ENCODE data around the gene KRT1. TPM values are rescaled to one million over a fixed set of nuclear protein-coding genes. Genes with fewer than 3 reads are reported as not detected.

Gene KRT1
- total RNA-seq, 1 donor from 2014 or later, result not detected

DNA sequence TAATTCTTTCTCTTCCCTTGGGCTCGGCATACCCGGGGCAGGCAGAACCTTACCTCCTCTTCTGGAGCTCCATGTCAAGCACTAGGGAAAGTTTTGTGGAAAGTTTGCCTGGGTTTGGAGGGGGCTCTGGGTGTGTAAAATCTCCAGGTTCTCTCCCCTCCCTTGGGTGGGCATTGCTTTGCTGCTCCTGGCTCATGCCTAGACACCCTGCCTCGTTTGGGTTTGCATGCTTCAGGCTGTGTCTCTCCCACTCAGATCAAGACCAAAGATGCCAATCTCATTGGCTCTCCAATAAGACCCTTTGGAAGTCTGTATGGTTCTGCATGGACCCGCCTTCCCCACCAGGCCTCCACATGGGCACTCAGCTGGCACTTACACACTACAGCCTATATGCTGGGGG, 22.0 kb downstream of the KRT1 start:
- H3K27me3 ChIP-seq (ENCODE audit: low read depth), result peaks cover 36% of the 10 kb centered on the region
- TF ChIP-seq, protein P1, sequence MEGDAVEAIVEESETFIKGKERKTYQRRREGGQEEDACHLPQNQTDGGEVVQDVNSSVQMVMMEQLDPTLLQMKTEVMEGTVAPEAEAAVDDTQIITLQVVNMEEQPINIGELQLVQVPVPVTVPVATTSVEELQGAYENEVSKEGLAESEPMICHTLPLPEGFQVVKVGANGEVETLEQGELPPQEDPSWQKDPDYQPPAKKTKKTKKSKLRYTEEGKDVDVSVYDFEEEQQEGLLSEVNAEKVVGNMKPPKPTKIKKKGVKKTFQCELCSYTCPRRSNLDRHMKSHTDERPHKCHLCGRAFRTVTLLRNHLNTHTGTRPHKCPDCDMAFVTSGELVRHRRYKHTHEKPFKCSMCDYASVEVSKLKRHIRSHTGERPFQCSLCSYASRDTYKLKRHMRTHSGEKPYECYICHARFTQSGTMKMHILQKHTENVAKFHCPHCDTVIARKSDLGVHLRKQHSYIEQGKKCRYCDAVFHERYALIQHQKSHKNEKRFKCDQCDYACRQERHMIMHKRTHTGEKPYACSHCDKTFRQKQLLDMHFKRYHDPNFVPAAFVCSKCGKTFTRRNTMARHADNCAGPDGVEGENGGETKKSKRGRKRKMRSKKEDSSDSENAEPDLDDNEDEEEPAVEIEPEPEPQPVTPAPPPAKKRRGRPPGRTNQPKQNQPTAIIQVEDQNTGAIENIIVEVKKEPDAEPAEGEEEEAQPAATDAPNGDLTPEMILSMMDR (IDR thresholded peaks at IDR 0.05; ENCODE audit: borderline replicate concordance), result no peak
- no peaks in the 10 kb centered on the region for H3K36me3 ChIP-seq
- no peak for DNase-seq
- no peak overlapping the region for H3K27ac ChIP-seq (replicated peaks)
- H3K9me3 ChIP-seq (replicated peaks), result no peaks in the 10 kb centered on the region
- intact Hi-C loops (cut with micrococcal nuclease), result no loop called here
- no peak overlapping the region for H3K4me3 ChIP-seq
- H3K4me1 ChIP-seq, result peaks cover 31% of the 10 kb centered on the region

DNA sequence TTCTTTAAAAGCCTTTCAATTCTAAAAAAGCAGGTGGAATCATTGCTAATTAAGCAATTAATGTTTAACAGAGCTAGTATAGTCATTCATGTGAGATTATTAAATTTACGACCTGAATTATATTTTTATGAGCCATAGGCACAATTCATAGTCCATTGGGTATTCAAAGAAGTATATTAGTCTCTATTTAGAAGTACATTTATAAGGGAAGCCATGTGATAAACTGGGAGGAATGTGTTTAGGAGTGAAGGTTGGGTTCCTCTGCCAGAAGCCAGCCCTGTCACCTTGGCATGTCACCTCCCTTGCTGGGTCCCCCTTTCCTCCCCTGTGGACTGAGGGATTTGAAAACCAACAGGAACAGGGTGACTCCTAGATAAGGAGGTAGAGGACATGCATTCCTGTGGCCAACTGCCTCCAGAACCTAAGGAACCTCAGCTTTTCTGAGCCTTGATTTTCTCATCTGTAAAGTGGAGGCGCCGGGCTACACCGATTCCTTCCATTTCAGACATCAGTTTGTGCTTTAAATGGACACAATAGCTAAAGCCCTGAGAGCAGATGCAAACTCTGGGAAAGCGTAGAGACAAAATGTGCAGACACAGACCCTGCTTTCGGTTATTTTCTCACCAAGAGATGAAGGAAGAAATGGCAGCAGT, 22.8 kb downstream of the KRT1 start:
- Histone ChIP-seq H3K9me3 (replicated peaks) (no peaks in the 10 kb centered on the region), H3K4me1 (peaks cover 28% of the 10 kb centered on the region), H3K36me3 (no peaks in the 10 kb centered on the region), H3K27ac (replicated peaks) (no peak overlapping the region), H3K4me3 (no peak overlapping the region), H3K27me3 (ENCODE audit: low read depth) (peaks cover 37% of the 10 kb centered on the region)
- intact Hi-C loops (cut with micrococcal nuclease), result no loop called here
- DNase-seq, result no peak
- TF ChIP-seq, protein P1 (IDR thresholded peaks at IDR 0.05; ENCODE audit: borderline replicate concordance), result no peak

DNA sequence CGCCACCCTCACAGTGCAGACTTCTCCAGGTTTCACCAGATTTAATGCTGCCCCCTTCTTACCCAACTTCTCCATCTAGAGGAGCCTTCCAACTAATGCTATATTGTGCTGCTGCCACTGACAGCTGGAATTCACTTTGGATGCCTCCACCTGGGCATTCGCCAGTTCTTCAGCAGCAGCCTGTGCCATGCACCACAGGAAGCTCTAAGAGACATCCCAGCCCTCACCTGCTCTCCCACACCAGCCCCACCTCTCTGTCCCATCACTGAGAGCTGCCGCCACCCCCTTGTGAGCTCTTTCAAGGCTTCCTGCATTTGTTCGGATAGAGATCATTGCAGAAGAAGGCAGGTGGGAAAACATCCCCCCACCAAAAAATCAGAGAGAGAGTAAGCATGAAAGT, 23.6 kb downstream of the KRT1 start:
- Histone ChIP-seq H3K9me3 (replicated peaks) (no peaks in the 10 kb centered on the region), H3K27ac (replicated peaks) (no peak overlapping the region), H3K27me3 (ENCODE audit: low read depth) (peaks cover 38% of the 10 kb centered on the region), H3K36me3 (no peaks in the 10 kb centered on the region), H3K4me1 (peaks cover 24% of the 10 kb centered on the region), H3K4me3 (no peak overlapping the region)
- TF ChIP-seq, protein P1 (IDR thresholded peaks at IDR 0.05; ENCODE audit: borderline replicate concordance), result no peak
- DNase-seq, result no peak
- intact Hi-C loops (cut with micrococcal nuclease), result no loop called here

DNA sequence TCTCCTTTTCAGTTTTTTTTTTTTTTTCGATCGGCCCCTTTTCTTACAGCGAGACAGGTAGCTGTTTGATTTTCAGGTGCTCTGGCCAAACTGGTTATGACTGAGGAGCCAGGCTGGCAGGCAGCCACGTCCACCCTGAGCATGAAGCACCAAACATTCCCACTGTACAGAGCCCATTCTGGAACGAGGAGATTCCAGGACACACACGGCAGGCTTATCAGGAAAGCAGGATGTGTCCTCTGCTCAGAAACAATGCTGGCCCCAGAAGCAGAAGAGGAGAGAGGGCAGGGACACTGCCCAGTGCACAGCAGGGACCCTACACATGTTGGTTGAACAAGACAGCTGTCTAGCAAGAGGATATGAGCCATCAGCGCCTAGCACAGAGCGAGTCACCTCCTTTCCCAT, 24.5 kb downstream of the KRT1 start:
- TF ChIP-seq, protein P1 (IDR thresholded peaks at IDR 0.05; ENCODE audit: borderline replicate concordance), result no peak
- intact Hi-C loops (cut with micrococcal nuclease), result no loop called here
- peaks cover 39% of the 10 kb centered on the region for H3K27me3 ChIP-seq (ENCODE audit: low read depth)
- H3K4me1 ChIP-seq, result peaks cover 24% of the 10 kb centered on the region
- H3K36me3 ChIP-seq, result no peaks in the 10 kb centered on the region
- no peak overlapping the region for H3K4me3 ChIP-seq
- no peak overlapping the region for H3K27ac ChIP-seq (replicated peaks)
- H3K9me3 ChIP-seq (replicated peaks), result no peaks in the 10 kb centered on the region
- DNase-seq, result no peak

DNA sequence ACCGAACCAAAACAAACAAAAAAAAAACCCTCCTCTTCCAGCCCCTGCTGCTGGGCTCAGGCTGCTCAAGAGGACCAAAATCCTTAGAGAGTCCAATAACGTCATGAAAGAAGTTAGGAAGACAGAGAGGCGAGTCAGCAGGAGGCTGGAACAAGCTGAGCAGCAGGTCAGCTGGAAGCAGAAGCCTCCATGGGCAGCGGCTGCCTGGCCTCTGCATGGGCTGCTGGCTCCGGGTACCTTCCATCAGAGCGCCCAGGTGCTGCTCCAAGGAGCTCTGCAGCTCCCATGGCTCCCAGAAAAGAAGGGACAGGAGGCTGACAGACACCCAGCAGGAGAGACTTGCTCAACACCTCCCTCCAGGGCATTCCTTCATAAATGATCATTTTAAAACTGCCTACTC, 25.0 kb downstream of the KRT1 start:
- no peak for DNase-seq
- H3K4me1 ChIP-seq, result peaks cover 24% of the 10 kb centered on the region
- TF ChIP-seq, protein P1 (IDR thresholded peaks at IDR 0.05; ENCODE audit: borderline replicate concordance), result no peak
- no peaks in the 10 kb centered on the region for H3K36me3 ChIP-seq
- no peak overlapping the region for H3K27ac ChIP-seq (replicated peaks)
- peaks cover 39% of the 10 kb centered on the region for H3K27me3 ChIP-seq (ENCODE audit: low read depth)
- intact Hi-C loops (cut with micrococcal nuclease), result no loop called here
- no peaks in the 10 kb centered on the region for H3K9me3 ChIP-seq (replicated peaks)
- H3K4me3 ChIP-seq, result no peak overlapping the region

All from left ventricle myocardium inferior (tissue), 1 donor.